Renal cortex interstitium (tissue), 11 donors: ENCODE measurements around the gene UBE4B. TPM values are rescaled to one million over a fixed set of nuclear protein-coding genes. Genes with fewer than 3 reads are reported as not detected.
"Not testable (repeated sequence)": the region's sequence is repeated elsewhere in the genome, so short reads cannot be mapped to it uniquely, and the experiment has no call there.

ENCODE experiments used
- DNase-seq, 11 donors: peaks; one replicate each; pipeline ENCODE4 v3.0.0-alpha.2; 2013; ENCODE audit warnings: low read depth in 9 of 11, low spot score in 4 of 11; ENCODE audit errors: extremely low read depth in 1 of 11
- polyA plus RNA-seq, 3 donors: library from polyadenylated mRNA; unstranded; fragments of 120-200 nt; gene quantifications; one replicate each; pipeline ENCODE4 v1.2.1, GENCODE V29; 2013; ENCODE audit not compliant: insufficient read length in 3 of 3

Gene UBE4B
- polyA plus RNA-seq, 3 donors: 50.7 to 59.1 (median 55.0) TPM

DNA sequence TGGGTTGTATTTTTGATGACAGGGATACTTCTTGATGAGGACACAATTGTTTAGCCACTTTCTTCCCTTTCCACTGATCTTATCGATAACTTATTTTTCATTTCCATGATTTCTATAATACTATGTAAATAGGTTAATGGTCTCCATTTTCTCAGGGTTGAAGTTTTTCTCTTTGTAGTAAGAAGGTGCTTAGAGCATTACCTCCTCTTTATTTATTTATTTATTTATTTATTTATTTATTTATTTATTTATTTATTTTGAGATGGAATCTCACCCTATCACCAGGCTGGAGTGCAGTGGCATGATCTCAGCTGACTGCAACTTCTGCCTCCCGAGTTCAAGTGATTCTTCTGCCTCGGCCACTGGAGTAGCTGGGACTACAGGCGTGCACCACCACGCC, 70.4 kb downstream of the UBE4B start:
- no peak for DNase-seq

DNA sequence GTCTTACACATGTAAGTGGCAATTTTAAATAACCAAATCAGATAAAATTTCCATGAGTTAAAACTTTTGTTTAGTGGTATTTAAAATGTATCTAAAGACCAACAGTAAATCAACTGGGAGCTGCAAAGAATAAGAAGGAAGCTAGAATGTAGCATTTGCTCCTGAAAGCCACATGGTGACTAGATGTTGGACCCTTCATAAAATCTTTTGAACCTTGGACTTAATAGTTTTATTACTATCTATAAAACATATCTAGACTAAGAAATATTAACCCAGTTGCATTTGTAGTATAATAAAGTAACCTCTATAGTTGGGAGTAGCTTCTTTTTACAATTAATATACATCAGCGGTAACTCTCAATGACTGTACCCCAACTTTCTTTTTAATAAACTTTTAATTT, 72.1 kb downstream of the UBE4B start:
- DNase-seq: no peak

DNA sequence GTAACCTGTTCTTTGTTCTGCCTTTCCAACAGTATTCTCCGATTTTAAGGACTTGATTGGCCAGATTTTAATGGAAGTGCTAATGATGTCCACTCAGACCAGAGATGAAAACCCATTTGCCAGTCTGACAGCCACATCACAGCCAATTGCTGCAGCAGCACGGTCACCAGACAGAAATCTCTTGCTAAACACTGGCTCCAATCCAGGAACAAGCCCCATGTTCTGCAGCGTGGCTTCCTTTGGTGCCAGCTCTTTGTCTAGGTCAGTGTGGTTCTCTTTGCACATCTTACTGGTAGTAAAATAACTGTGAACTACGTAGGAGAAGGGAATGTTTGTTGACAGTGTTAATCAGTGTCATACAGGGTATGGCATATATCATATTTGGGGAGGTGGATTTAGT, 72.7 kb downstream of the UBE4B start:
- DNase-seq: no peak

DNA sequence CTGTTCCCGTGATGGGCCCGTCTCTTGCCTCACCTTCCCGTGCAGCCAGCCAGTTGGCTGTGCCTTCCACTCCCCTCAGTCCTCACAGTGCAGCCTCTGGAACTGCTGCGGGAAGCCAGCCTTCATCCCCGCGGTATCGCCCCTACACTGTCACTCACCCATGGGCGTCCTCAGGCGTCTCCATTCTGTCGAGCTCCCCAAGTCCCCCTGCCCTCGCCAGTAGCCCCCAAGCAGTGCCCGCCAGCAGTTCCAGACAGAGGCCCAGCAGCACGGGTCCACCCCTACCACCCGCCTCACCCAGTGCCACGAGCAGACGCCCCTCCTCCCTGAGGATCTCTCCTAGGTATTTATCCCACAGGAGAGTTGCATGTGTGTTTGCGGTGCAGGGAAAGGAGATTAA, 73.5 kb downstream of the UBE4B start:
- DNase-seq: no peak

DNA sequence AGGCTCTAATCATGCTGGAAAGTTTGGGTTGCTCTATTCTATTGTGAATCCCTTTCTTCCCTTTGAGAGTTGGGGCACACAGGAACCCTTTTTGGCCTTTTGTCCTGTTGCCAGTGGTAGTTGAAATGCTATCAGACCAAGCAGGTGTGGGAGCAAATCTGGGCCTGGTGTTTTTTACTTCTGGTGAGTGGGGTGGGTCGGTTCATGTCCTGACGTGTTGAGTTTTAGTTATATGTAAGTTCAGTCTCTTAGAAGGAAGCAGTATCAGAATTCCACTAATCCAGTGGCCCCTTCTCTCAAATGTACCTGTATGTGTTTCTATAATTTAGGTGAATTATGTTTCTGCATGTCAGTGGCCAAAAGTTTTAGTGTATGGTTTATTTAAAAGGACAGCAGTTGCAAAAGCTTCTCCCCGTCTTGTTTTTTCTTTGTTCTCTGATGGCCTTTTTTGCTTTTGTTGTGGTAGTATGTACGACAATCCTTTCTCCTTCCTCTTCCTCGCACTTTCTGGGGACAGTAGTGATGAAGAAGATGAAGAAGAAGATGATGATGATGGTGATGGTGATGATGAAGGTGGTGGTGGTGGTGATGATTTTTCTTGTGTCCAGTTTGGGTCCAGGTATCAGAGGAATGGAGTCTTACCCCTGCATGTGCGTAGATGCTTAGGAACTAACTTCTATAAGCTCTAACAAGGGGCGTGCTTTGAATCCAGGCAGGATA, 74.2 kb downstream of the UBE4B start:
- no peak for DNase-seq

DNA sequence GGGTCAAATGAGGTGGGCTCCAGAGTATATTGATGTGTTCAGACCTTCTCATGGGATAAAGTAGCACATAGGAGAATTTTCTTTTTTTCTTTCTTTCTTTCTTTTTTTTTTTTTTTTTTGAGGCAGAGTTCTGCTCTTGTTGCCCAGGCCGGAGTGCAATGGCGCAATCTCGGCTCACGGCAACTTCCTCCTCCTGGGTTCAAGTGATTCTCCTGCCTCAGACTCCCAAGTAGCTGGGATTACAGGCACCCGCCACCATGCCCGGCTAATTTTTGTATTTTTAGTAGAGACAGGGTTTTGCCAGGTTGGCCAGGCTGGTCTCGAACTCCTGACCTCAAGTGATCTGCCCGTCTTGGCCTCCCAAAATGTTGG, 74.7 kb downstream of the UBE4B start:
- DNase-seq: not testable (repeated sequence)

DNA sequence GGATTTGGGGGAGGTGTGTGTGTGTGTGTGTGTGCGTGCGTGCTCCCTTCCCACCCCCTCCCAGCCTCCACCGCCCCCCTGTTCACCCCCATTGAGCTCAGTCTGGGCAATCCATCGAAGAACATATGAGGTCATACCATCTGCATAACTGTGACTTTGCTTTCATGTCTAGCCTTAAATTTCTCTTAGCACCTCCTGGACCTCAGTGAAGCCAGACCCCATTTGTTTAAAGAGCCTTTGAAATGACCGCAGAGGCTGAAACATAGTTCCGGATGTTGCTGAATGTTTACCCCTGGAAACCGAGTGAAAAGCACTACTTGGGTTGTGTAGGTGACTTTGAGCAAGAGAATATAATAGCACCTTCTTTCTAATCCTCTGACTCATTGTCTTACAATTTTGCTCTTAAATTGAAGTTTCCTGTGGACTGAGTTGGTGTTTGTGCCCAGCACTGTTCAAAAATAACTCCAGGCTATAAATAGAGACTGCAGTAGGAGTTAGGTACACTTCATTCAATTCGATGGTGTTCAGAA, 75.4 kb downstream of the UBE4B start:
- no peak for DNase-seq

DNA sequence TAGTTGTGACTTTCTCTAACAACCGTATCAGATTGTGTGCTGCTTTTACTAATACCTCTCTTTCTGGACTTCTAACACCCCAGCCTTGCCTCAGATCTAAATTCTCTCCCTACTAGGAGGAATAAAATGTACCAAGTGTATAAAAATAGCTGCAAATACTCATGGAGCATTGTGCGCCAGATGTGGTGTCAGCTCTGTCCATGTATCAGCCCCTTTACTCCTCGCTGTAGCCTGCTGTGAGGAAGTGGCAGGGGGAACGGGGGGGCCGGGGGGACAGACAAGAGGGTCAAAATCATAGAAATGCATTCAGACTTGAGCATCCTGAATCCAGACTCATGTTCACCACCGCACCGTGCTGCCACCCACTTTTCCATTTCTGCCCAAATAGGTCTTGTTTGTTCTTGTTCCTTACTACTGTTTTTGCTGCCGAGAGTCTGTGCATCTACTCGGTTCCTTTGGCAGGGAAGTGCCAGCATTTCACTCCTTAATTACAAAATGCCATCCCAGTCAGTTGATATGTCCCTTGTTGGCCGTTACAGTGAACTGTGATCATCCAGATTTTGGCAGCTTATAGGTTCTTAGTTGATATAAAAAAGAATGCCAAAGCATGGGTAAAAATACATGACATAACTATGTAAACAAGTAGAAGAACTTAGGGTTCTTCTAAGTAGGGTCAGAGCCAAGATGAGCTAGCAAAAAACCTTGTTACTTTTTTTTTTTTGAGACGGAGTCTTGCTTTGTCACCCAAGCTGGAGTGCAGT, 76.4 kb downstream of the UBE4B start:
- DNase-seq: no peak

DNA sequence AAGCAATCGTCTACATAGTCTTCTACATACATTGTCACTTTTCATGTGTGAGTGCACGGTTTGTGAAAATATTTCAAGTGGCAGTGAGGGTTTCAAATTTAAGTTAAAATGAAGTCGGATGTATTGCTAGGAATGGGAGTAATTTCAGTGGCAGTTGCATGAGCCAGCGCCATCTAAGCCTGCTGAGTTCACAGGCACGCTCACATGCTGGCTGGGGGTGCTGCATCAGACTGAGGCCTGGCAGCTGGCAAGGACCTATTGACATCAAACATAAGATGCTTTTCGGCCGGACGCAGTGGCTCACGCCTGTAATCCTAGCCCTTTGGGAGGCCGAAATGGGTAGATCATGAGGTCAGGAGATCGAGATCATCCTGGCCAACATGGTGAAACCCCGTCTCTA, 80.7 kb downstream of the UBE4B start:
- no peak for DNase-seq

DNA sequence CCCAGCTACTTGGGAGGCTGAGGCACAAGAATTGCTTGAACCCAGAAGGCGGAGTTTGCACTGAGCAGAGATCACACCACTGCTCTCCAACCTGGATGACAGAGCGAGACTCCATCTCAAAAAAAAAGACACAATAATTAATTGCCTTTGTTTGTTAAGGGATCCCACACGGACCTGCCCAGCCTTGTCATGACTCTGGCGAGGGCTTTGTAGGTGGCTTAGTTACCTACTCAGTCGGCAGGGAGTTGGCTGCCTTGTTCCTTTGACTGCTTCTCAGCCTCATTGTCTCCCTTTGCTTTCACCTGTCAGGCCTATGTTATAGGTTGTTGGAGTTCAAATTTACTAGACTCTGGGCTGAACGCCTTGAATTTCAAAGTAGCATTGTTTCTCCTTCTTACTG, 82.0 kb downstream of the UBE4B start:
- DNase-seq: no peak

DNA sequence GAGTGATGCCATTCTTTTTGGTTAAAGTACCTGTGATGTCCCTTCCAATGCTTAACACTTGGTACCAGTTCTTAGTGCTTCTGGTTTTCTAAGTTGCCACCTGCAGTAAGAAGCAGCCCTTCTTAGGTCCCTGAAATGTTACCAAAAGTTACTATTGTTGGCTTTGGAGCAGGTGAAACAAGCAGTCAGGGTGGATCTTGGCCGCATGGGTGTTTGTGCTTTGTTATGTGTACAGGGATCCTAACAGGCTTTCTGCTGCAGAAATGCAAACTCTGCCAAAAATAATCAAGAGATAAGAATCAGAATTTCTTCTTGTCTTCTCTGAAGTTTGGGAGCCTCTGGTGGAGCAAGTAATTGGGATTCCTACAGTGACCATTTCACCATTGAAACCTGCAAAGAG, 84.4 kb downstream of the UBE4B start:
- DNase-seq: no peak

DNA sequence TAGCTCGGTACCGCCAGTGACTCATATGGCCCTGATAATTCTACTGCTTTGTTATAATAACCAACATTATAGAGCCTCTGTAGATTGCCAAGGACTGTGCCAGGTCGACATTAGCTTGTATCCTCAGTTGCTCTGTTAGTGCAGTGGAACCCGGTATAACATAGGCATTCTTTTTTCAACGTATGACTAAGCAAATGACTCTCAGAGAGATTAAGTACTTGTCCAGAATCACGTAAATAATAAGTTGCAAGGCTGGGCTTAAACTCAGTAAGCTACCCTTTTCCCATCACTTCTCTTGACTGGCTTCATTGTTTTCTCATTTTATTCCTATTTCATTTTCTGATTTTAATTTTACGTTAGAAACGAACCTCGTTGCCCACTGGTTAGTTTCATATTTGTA, 85.1 kb downstream of the UBE4B start:
- DNase-seq: no peak

DNA sequence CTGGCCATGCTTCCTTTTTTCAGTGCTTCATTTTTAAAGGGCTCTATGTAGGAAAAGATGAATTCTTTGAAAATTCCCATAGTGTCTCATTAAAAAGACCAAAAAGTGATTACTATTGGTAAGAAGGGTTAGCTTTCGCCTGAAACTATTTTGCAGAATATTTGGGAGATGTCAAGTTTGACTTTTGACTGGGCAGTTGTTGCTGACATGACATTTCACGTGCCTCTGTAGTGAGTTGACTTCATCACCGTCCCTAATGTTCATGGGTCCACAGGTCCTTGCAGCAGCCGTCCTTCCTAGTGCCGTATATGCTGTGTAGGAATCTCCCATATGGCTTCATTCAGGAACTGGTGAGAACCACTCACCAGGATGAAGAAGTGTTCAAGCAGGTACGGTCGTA, 88.9 kb downstream of the UBE4B start:
- no peak for DNase-seq

DNA sequence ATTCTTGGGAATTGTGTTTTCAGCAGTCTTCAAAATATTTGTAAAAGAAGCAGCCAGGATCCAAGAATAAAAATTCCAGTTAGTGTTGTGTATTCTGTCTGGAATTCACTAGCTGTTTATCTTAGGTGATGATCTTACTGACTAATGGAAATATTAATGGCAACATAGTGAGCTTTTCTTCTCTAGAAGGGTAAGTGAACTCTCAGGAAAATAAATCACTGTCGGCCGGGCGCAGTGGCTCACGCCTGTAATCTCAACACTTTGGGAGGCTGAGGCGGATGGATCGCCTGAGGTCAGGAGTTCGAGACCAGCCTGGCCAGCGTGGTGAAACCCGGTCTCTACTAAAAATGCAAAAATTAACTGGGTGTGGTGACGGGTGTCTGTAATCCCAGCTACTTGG, 90.2 kb downstream of the UBE4B start:
- no peak for DNase-seq

DNA sequence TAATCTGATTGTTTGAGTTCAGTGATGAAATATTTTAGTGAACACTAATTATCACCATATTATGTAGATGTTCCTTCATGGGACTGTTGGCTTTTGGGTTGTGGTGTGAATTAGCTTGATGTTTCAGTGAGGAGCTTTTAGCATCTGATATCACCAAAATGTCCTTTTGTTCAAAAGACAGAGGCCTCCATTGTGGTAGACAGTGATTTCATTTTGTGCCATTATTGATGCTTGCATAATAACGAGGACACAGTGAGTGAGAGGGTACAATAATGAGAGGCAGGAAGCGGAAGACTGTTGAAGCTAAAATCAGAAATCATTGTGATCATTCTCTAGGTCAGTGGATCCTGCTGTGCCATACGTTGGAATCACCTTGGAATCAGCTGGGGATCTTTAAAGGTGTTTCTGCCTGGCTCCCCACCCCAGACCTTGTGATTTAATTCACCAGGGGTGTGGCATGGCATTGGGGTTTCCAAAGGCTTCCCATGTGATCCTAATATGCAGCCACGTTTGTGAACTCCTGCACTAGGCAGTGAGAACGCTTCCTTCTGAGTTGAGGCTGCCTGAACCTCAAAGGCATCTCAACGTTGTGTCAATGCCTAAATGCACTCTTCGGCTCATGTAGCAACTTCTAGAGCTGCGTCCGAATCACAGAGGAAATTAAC, 95.5 kb downstream of the UBE4B start:
- no peak for DNase-seq

DNA sequence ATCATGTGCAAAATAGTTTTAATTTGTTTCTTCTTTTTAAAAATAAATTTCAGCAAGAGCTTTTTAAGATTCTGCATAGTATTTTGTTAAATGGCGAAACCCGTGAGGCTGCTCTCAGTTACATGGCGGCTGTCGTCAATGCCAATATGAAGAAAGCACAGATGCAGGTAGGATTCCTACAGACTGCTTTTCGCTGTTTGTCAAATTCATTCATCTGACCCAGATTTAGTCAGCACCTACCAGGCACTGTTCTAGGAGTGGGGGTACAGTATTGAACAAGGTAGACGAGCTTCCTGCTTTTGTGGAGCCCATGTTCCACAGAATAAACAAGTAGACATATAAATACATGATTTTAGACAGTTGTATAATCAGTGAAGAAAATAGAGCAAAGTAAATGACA, 99.6 kb downstream of the UBE4B start:
- DNase-seq: no peak

DNA sequence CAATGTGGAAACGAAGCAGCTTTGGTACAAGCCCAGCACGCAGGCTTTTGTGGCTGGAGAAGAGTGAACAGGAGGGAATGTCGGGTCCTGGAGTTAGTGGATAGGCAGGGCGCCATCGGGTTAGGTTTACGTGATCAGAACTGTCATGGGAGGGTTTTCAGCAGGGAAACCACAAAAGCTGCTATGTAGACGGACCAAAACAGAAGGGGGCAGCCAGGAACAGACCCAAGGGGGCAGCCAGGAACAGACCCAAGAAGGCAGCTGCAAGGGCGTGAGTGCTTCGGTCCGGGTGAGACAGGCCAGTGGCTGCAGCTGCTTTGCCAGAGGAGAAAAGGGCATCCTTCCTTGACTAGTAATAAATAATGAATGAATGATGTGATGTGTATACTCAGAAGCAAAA, 100.1 kb downstream of the UBE4B start:
- DNase-seq: no peak

DNA sequence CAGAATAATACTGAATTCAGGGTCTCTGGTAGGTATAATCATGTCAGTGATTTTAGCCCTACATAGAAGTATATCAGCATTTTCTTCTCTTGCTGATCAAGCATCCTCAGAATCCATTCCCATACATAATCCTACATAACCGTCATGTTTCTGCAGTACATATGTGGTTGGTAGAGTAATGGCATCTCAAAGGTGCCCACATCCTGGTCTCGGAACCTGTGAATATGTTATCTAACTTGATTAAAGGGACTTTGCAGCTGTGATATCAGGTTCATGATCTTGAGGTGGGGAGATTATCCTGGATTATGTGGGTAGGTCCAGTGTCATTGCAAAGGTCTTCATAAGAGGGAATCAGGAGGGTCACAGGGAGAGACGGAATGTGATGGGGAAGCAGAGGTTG, 108.2 kb downstream of the UBE4B start:
- DNase-seq: no peak

DNA sequence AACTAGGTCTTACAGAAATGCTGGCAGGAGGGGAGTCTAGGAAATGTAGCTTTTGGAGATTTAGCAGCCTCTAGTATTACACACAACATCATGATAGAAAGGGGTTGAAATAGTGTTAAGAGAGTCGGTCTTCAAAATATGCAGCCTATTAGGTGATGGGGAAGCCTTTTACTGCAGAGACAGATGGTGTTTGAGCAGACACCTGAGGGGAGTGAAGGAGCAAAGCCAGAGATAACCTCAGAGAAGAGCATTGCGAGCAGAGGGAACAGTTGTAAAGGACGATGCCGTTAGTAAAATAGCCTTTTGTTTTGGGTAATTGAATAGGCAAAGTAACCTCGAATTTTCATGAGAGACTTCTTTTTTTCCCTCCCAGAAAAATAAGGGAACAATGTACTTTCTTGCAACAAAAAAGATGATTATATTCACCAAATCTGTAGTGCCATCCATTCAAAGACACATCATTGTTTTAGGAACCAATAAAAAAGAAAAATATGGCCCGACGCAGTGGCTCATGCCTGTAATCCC, 111.3 kb downstream of the UBE4B start:
- DNase-seq: no peak

DNA sequence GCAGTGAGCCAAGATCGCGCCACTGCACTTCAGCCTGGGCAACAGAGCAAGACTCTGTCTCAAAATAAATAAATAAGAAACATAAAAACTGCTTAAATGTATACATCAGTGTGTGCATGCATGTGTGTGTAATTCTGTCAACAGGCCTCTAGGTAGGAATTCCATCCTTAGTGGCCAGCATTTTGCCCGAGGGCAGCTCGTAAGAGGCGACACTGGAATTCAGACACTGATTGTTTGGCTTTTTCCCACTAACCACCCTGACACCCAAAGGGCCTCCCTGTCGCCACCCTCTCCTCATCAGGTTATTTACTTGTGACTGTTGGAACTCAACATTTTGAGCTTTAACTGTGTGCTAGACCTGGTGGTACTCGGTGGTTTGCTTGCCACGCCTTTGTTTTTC, 113.6 kb downstream of the UBE4B start:
- no peak for DNase-seq
